SKM-1 treated with dmso at 0.1 percent for 144 hours (cell line): ENCODE measurements around the gene PNRC2.
A peak's percentile ranks its signal among the peaks of the same experiment; 100 is the strongest.
"Not testable (repeated sequence)": the region's sequence is repeated elsewhere in the genome, so short reads cannot be mapped to it uniquely, and the experiment has no call there.

Experiments used
- DNase-seq: peaks from one replicate; lab custom pipeline; 2025; ENCODE audit not compliant: unreplicated experiment; lab: John Stamatoyannopoulos, UW

Gene PNRC2

DNA sequence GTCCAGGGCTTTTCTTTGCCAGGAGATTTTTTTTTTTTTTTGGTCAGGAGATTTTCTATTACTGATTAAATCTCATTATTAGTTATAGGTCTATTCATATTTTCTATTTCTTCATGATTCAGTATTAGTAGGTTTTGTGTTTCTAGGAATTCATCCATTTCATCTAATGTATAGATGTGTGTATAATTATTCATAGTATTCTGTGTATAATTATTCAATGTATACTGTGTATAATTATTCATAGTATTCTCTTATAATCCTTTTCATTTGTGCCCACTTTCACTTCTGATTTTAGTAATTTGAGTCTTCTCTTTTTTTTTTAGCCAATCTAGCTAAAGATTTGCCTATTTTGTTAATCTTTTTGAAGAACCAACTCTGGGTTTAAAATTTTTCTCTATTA, 12.3 kb upstream of the PNRC2 start:
- no peak for DNase-seq

DNA sequence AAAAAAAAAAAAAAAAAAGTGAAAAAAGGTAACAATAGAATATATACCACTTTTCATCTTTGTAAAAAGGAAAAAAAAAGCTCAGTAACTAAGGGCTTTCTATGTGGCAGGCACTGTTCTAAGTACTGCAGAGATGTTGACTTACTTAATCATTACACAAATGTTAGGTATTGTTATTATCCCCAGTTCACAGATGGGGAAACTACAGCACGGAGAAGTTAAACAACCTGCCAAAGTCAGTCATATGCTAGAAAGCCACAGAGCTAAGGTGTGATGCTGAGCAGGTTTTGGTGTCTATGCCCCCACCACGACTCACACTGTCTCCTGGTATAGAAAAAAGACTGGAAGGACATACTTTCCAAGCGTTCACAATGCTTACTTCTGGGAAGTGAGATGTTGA, 6.6 kb upstream of the PNRC2 start:
- no peak for DNase-seq

DNA sequence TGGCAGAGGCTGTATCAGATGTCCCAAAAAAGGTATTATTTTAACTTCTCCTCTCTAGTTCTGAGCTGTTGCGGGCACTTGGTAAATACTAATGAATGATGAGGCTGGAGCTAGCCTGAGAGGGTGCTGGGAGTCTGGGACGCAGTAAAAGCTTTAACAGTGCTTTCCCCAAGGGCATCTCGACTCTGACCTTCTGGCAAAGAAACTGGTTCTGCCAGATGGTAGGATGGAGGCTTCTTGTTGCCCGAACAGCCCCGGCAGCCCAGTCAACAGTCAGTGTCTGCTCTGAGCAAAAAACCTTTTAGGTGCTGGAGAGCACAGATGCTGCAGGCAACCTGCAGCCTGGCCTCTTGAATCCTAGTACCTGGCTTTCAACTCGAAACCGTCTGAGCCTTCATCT, 2.5 kb upstream of the PNRC2 start:
- DNase-seq, result no peak

DNA sequence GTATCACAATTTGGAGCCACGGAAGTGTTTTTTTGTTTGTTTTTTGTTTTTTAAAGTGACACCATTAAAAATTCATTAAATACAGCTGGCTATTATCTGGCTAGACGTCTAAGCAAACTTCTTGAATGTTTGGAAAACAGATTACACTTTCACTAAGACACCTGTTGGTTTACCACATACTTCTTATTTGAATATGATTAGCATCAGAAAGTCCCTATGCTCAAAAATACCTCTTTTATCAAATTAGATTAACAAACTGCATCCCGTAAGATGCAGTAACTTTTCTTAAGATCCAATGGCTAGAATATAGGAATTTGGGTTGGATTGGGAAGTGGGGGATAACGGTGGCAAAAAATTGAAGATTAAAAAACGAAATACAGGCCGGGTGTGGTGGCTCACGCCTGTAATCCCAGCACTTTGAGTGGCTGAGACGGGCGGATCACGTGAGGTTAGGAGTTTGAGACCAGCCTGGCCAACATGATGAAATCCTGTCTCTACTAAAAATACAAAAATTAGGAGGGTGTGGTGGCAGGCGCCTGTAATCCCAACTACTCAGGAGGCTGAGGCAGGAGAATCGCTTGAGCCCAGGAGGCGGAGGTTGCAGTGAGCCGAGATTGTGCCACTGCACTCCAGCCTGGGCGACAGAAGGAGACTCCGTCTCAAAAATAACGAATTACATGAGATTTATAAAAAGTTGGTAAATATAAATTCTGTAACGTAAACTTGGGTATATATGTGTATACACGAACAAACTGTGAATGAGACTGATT, 1.4 kb upstream of the PNRC2 start:
- DNase-seq, result not testable (repeated sequence)

DNA sequence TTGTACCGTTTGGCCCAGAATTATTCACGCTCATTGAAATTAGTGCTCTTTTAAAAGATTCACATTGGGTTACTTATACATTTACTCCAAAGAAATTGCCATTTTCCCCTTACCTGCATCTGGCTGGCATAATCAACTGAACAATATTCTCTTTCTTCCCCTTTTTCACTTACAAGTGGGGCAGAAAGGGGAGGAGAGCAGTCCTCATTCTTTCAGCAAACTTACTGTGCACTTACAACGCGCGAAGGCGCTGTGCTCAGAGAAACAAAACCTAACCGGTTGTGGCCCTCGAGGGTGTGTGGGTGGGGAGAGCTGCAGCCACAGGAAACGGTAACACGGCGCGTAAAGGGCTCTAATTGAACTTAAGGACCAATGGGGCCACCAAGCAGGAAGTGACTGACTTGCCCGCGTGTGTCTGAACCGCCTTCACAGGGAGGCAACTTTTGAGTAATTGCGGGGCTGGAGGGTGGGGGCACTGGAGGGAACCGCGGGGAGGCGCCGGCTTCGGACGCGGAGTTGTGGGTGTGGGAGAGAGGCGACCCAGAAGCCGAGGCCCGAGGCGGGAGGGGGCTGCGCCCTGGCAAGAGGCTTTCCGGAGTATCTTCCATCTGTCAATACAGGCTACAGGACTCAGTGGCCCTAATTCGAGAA, 693 bp upstream of the PNRC2 start:
- DNase-seq, result peak; percentile 99

DNA sequence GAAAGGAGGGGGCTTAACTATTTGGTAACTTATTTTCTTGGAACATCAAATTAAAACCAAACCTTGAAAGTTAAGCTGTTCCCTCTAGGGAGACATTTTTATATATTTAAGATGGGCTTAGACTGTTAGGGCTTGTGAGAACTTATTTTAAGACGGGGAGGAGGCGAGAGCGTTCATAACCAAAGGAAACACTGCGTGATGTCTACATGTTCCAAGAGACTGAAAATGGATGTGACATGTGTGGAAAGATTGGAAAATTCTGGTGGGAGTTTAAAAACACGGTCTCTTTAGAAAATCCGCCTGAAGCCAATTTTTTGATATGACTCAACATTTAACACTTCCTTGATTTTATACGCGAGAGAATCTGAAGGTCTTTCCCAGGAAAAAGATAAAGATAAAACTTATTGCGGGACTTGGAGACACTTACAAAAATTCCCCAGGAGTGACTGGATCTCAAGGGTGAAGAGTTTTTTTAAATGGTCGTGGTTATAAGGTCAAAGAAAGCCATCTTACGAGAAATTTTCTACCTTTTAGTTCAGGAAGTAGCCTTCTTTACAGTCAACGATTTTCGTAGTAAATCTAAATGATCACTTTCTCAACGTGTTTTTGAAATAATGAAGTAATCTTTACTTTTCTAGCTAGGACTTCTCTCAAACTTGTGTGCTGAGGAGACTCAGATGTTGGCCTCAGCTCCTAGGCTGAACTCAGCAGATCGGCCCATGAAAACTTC, 828 bp downstream of the PNRC2 start:
- no peak for DNase-seq

DNA sequence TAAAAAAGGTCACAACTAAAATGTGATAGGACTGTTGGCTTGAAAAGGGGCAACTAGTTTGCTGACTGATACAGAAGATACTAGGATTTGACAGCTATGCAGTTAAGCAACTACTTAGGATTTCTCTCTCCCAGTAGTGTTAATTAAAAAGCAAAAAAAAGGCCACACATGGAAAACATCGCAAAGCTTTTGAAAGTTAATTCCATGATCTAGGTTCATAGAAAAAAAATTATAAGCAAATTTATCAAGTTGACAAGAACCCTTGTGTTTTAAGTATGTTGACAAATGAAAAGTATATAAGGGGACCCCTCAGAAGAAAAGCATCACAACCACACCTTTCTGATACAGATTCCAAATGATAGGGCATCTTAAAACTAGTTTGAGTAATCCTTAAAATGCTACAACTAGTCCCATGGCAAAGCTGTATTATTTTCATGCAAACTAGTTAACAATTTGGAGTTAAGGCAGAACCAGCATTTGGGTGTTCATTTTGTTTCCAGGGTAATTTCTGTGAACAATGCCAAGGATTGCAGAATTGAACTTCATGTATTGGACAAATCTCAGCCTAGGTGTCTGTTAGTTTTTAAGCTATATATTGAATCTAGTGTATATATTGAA, 4.1 kb downstream of the PNRC2 start:
- no peak for DNase-seq

DNA sequence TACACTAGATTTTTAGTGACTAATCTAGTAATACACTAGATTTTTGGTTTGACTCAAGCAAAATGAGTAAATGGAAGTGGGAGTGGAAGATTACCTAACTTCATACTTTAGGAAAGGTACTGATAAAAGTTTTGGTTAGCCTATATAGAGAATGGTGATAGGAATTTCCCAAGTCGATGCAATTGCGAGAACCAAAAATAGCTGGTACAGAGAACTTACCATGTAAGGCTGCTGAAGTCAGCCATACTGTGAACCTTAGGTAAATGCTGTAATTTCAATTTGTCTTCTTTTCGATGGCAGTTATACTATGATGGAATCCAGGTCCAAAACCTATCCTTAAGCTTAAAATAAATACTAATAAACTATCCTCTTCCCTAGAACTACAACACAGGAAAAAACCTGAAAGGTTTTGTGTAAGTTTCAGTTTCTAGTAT, 4.6 kb downstream of the PNRC2 start:
- DNase-seq, result no peak

DNA sequence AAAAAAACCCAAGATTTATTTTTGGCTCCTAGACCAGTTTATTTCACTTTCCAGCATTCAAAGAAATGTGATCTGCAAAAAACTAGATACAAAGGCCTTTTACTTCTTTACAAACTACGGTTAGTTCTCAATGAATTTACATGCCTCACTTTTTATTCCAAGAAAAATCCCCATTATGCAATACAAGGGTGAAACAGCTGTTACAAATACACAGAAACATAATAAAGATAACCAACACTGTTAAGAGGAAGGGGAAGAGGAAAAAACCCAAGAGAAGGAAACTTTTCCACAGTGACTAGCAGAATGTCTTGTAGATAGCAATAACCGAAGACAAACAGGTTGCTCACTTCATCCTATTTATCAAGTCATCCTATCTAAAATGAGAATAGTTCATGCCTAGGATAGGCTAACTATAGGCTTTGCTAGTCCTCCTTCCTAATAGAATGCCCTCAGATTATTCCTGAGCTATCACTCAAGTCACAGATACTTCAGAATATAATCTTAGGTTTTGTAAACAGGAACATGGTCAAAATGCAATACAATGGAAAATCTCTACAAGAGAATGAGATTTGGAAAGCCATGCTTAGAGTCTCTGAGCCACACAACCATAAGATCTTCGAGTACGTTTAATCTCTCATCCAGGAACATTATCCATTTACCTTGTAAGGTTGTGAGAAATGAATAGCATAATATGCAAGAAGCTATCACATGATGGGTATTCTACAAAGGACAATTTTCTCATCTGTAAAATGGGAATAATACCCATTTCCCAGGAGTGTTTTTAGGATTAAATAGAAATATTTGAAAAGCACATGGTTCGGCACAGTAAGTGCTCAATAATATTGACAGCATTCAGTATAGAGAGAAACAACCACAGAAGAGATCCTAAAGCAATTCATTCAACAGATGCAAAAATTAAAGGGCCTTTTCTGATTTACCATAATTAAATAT, 5.4 kb downstream of the PNRC2 start:
- DNase-seq, result no peak

DNA sequence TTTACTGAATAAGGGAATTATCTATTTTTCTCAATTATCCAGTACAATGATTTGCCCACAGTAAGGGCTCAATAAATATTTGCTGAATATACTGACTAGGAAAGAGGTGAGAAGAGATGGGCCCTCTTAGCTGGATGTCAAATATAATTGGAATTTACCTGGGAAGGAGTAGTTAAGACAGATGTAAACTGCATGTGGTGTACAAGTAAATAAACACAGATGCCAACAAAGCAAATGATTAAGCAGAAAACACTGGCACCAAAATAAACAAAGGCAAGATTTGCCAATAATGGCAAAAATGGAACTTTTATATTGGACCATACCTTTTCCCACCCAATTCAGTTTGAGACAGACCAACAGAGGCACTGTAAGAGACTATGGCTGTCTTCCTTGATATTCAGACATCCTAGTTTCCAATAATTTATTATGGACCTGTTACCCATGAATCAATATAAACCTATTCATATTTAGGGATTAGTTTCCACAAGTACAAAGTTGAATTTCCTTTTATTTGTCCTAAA, 7.4 kb downstream of the PNRC2 start:
- no peak for DNase-seq

DNA sequence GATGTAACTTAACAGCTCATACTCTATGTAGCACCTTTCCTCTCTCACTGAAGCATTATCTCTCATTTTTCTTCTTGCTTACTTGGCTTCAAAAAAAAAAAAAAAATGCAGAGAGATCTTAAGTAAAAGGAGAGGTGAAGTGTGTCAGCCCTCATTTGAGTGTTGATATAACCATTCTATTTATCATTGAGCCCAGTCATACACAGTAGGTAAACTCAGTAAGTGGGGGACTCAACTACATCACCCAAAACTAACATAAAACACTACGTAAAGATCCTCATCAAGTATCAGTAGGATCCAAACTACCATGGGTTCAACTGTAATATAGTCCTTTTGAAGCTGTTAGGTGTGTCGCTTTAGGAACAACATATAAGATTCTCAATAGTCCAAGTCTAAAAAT, 8.2 kb downstream of the PNRC2 start:
- DNase-seq, result no peak

DNA sequence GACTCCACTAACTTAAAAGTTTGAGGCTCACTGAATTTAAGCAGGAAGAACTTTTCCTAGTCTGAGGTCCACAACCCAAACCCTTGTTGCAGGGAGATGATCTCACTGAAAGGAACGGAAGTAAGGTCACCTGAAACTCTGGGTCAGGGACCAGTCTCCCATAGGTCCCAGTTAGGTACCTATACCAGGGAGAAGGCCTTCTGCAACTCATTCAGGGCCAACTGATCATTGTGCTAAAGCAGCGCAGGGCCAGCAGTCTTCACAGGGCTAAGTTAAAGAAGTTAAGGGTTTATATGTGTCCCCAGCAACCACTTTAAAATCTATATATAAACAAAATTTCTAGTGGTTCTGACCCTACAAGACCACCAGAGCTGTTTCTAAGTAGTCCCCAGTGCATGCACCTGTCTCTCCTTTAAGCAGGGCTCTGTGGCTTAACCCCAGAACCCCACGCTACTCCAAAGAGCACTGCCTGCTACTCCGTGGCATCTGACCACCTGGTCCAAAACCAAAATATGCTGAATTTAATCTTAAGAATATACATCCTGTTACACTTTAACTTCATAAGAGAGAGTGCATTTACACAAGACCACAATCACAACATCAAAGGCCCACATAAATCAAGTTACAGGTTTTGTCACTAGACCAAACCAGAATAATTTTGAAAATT, 17.7 kb downstream of the PNRC2 start:
- DNase-seq, result no peak

DNA sequence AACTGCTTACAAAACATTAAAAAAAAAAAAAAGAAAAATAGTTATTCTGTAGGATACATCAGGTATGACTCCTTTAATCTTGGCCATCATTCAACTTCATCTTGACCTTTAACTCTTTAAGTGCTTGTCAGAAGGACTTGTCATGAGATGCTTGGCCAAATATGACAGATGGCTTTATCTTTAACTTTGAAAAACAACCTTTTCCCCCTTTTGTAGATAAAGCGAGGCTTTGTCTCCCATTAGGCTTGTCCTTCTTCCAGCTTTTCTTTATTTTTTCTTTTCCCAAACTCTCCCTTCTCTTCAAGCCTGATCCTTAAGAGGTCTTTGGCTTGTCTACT, 18.2 kb downstream of the PNRC2 start:
- no peak for DNase-seq

DNA sequence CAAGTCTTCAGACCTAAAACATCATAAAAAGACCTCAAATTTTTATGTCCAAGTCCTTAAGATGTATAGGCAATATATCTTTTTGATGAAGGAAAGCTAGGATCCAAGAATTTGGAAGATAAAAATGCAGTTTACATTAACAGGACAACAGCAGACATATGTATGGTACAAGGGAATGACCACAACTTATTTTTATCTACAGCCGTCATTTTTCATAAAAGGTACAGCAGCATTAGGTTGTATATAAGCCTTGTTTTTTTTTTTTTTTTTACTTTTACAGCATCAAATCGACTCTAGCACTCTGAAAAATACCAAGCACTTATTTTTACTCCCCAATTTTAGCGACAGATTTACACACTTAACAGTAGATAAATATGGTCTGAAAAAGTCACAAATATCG, 19.2 kb downstream of the PNRC2 start:
- DNase-seq, result no peak

DNA sequence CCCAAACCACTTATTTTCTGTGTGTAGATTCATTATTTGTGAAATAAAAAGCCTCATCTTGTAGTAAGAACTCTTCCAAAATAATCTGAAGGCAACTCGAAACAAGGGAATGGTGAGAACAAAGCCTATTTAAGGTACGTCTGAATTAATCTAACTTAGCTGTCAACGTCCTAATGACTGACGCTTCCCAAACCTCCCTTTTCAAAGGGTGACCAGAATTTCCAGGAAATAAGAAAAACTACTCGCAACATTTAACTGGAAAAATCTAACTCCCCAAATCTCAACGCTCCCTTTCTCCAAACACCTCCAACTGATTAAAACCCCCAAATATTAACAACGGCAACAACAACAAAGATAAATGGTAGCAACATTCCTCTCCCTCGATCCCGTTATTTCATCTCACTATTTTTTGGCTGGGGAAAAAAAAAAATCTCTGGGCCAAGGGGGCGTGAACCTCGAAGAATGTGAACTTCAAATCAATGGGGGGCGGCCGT, 19.8 kb downstream of the PNRC2 start:
- no peak for DNase-seq

DNA sequence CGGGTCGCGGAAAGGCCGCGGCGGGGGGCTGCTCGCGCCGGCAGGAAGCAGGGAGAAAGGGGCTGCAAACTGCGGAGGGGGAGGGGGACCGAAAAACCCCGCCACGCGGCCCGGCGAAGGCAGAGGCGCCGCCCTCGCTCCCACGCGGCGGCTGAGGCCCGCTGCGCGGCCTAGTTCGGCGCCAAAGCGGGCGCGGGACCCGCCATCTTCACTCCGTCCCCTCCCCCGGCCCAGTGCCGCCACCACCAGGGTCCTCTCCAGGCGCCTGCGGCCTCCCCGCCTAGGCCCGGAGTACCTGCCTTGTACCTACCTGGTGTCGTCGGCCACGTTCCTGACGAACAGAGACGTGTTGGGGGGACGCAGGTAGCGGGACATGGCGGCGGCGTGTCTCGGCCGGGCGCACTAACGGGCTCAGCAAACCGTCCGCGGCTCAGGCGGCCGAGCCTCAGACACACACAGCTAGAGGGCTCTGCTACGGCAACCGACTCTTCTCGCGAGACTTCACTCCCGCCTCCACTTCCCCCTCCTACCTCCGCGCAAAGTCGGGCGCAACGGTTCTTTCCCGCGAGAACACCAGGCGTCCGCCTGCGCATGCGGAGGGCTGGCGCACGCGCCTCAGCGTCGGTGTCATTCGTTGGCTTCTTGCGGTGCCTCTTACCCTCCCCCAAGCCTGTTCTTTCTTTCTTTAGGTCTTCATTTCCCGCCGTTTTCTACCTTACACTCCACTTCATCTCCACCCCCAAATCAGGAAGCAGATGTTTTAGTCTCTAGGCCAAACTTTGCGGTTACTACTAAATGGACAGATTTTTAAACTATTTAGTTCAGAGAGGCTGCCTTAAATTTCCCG, 20.5 kb downstream of the PNRC2 start, which contains the start of gene SRSF10:
TSS of gene SRSF10 (minus strand) at position 447 of the 847 bp plus-strand sequence. CDS start at position 375, 72 bp downstream.
- DNase-seq, result peak; percentile 99

DNA sequence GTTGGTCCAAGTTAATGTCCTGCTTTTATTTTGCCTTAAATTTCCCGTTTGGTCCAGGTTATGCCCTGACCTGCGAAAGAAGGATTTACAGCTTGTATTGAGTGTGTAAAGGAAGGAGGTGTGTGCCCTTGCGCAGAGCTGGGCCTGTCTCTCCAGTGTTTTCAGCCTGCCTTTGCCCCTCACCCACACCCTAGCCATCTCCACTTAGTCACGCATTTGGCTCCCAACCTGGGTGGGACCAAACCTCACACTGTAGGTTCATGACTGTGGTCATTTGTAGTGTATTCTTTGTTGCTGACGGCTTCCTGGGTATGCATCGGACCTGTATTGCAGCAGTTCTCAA, 21.1 kb downstream of the PNRC2 start:
- DNase-seq, result peak; percentile 67

DNA sequence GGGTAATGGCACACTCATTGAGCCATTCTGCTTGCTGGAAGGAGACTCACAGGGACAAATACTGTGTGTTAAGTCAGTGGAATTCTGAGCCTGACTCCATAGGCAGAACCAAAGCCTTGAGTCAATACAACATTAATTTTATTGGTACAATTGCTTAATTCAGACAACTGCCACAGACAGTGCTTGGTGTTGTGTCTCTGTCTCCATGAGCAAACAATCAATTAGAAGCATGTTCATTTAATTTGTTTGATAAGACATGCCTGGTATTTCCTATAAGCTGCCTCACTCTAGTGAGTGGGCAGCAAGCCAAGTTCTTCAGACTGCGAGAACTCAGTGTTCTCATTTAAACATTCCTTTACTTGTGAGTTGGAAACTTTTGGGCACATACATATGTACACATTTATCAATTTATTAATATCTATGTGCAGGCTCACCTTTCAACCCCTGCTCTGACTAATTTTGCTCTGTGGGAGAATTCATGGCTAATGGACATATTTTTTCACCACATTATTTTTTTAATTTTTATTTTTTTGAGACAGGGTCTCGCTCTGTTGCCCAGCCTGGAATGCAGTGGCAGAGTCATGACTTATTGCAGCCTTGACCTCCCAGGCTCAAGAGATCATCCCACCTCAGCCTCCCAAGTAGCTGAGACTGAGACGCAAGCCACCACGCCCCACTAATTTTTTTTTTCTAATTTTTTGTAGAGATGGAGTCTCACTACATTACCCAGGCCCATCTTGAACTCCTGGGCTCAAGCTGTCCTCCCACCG, 25.0 kb downstream of the PNRC2 start:
- DNase-seq, result no peak
